ENCODE data around the gene ENTPD6.
"Not testable (repeated sequence)": the region's sequence is repeated elsewhere in the genome, so short reads cannot be mapped to it uniquely, and the experiment has no call there.

The ENTPD6 gene

DNA sequence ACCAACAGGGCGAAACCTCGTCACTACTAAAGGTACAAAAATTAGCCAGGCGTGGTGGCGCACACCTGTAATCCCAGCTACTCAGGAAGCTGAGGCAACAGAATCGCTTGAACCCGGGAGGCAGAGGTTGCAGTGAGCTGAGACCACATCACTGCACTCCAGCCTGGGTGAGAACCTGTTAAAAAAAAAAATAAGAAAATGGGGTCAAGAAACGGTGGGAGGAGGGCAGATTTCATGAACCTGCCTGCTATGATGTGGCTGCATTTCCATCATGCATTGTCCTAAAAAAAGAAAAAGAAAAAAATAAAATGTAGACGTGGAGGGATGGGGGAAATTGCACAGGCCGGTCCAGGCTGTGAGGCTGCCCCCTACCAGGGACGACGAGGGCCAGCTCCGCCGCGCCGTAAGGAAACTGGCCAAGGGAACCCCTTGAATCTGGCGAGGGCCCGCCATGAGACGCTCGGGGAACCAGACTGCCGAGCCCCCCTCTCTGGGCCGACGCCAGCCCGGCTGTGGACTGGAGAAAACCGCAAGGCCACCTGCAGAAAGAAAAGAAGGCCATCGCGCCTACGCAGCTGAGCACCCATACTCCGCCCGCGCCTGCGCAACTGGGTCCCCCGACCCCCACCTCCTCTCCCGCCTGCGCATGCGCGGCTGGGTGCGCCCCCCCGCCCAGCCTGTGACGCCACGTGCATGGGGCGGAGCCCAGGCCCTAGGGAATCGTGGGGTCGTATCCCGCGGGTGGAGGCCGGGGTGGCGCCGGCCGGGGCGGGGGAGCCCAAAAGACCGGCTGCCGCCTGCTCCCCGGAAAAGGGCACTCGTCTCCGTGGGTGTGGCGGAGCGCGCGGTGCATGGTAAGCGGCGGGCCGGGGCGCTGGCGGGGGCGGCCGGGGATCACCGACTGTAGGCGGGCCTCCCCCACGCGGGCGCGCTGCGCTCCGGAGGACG, at the start of gene ENTPD6:
TSS of gene ENTPD6 (plus strand) at position 699 of the 948 bp plus-strand sequence. CDS start 10,825 bp downstream, outside the sequence.
- peak; percentile 66 for DNase-seq

DNA sequence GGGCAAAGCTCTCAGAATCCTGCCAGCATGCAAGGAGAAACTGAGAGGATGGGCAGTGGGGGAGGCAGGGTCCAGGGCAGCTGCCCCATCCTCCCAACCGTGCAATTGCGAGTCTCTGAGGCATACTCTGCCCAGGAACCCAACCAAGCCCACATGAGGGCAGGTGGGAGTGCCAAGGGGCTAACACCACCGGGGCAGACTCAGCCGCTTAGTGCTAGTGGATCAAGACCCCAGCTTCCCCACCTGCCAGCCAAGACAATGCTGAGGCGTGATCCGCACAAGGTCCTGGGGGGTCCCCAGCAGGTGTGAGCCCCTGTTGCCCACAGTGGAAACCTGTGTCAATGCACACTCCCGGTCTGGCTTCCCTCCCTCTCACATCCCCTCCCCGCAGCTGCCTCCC, 48.5 kb upstream of the ENTPD6 start:
- no peak for DNase-seq

DNA sequence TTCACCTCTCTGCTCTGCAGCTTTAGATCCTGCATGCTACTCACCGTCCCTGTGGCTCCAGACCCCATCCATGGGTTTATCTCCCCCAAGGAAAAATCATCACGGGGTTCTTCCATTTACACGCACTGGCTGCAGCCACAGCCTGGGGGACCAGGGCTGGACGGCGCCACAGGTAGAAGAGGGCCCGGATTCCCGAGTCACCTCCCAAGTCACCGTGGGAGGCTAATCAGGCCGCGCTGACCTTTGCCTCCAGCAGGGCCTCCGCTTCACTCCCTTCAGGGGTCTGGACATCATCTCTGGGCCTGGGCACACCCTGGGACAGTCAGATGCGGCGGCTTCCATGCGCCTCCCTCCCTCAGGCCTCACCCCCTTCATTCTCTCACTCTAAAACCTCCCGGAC, 47.8 kb upstream of the ENTPD6 start:
- DNase-seq, result no peak

DNA sequence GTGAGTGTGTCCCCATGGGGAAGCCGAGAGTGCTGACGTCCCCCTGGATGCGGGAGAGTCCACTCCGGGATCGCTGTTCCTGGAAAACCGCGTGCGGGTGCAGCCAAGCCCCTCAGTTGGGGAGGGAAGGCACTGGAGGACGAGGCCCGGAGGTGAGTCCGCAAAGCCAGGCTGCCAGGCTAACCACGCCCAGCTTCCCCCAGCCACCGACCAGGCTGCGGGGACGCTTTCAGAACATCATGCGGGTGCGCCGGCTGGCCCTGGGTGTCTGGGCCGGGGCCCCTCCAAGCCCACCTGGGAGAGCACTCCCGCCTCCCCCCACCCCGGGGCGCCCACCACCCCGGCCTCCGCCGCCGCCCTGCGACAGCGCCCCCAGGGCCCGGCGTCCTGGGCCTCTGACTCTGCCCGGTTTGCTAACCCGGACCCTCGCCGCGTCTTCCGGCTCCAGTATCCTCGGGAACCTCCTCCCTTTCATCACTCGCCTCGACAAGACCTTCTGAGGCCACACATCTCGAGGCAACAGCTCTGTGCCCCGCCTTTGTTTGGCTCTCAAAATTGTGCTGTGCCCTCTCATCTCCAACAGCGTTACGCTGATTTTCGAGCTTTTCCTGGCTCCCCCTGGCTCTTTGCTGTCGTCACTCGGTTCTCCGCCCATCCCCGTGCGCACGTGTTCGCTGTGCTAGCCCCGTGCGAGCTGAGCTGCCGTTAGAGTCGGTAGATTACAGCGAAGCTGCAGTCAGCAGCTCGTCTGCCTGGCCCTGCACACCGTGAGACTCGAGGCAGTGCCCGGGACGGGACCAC, 47.1 kb upstream of the ENTPD6 start:
- no peak for DNase-seq

DNA sequence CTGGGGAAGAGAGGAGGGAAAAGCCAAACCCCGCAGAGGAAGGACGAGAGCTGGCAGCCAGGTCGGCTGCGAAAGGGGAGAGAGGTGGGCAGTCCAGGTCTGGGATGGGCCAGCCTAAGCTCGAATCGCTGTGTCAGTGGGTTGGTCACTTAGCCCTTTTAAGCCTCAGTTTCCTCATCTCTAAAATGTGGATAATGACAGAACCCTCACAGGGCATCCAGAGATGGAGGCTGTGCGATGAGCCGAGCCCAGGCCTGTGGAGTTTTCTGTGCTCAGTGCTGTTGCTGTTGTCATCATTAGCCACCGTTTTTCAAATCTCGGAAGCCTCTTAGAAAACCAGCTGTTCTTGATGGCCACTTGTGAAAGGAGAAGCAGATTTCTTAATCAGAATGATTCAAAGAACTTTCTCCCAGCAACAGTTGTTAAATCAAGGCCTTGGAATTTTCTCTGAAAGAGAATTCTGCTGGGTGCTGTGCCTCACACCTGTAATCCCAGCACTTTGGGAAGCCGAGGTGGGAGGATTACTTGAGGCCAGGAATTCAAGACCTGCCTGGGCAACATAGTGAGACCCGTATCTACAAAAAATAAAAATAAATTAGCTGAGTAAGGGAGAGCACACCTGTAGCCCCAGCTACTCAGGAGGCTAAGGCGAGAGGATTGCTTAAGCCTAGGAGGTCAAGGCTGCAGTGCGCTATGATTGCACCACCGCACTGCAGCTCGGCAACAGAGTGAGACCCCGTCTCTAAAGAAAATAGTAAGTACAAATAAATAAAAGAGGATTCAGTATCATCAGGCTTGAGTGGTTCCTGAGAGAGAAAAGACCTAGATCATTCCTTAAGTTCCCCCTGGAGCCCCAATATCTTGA, 46.3 kb upstream of the ENTPD6 start:
- DNase-seq, result no peak

- DNase-seq, result no peak
These were observed 45.5 kb upstream of the ENTPD6 start for GRCh38 chr20:25150016-25150415.

DNA sequence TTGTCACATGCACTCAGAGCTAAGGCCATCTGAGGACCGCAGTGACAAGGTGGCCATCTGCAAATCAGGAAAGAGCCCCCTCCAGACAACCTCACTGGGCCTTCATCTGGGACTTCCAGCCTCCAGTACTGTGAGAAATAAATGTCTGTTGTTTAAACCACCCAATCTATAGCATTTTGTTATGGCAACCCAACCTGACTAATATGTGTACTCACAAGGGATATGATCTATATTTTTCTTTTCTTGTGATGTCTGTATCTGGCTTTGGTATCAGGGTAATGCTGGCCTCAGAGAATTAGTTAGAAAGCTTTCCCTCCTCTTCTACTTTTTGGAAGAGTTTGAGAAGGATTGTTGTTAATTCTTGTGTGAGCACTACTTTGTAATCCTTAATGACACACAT, 37.5 kb upstream of the ENTPD6 start:
- no peak for DNase-seq

DNA sequence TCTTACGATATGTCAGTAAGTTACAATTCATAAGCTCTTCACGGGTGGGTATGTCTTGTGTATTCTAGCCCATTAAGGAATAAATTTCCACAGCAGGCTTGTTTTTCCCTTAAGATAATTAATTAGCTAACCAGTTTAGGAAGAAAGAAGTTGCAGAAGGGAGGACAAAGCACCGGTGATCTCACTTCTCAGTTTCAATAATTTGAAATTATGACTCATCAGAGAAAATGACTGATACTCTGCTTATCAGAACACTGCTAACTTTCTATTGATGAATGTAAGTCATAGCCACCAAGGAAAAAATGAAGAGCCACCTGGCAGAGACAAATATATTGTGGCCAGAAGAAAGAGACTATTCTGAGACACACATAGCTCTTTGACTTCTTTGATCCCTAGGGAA, 35.0 kb upstream of the ENTPD6 start:
- DNase-seq, result no peak

GRCh38 chr20:25160897-25161296, 34.6 kb upstream of the ENTPD6 start:
- DNase-seq, result no peak

GRCh38 chr20:25165128-25165527, 30.4 kb upstream of the ENTPD6 start:
- no peak for DNase-seq

GRCh38 chr20:25166105-25166782, 29.3 kb upstream of the ENTPD6 start:
- not testable (repeated sequence) for DNase-seq

GRCh38 chr20:25173321-25173720, 22.2 kb upstream of the ENTPD6 start:
- no peak for DNase-seq

- no peak for DNase-seq
These were observed 21.6 kb upstream of the ENTPD6 start for GRCh38 chr20:25173886-25174308.

- DNase-seq, result no peak
These were observed 19.3 kb upstream of the ENTPD6 start for GRCh38 chr20:25176184-25176583.

DNA sequence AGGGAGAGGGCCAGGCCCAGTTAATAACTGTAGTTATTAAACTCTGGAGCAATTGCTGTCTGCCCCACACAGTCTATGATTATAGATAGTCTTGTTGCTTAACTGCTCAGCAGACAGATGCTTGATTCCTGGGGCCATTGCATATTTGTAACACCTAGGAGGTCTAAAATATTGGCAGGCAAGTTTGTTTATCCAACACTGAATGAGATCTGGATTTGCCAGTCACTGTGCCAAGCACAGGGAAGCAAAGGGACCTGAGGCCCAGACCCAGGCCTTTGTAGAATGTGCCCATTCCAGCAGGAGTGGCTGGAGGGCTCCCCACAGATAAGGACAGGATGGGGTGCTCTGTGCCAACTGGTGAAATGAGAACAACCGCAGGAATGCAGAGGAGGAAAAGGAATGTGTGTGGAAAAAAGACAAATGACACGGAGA, 17.6 kb upstream of the ENTPD6 start:
- DNase-seq, result no peak

- DNase-seq, result no peak
These were observed 16.7 kb upstream of the ENTPD6 start for GRCh38 chr20:25178563-25179438.

DNA sequence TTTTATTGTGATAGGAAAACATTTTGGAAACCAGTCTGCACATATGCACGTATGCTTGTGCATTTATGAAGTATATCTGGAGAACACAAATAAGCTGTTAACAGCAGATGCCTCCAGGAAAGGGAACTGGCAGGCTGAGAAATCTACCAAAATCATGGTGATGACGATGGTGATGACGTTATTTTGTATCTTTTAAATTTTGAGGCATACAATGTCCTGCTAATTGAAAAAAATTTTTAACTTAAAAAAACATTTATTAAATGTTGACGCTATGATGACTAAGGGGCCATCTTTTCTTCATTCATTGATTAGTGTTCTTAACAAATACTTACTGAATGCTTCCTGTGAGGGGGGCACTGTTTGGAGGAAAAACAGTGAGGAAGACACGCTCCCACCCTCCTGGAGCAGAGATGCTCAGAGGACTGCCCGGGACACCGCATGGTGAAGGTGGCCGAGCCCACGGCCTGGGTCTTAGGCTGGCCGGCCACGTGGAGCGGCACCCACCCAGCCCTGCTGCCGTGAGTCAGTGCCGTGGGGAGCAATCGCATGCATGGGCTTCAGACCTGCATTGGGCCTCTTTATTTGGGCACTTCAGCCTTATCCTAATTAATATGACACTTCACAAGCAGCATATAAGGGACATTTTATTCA, 15.9 kb upstream of the ENTPD6 start:
- DNase-seq, result no peak

DNA sequence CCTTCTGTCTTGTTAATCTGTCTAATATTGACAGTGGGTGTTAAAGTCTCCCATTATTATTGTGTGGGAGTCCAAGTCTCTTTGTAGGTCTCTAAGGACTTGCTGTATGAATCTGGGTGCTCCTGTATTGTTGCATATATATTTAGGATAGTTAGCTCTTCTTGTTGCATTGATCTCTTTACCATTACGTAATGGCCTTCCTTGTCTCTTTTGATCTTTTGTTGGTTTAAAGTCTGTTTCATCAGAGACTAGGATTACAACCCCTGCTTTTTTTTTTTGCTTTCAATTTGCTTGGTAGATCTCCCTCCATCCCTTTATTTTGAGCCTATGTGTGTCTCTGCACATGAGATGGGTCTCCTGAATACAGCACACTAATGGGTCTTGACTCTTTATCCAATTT, 11.1 kb upstream of the ENTPD6 start:
- DNase-seq, result not testable (repeated sequence)

GRCh38 chr20:25187220-25187619, 8.3 kb upstream of the ENTPD6 start:
- no peak for DNase-seq

DNA sequence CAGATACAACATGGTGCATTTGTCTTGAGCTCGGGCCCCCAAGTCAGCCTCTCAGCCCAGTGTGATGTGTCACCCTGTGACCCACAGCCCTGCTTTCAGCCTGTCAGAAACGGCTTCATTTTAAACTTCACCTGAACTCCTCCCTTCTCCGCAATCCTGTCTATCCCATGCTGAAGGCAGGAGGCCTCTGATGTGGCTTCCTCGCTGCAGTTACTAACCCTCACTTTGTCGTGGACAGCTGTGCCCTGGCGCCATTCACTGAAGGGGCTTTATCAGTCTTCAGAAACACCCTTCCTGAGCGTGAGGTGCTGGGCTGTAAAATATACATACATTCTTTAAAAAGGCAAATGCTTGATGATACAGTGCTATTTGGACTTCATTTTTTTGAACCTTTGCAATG, 7.9 kb upstream of the ENTPD6 start:
- DNase-seq, result no peak

DNA sequence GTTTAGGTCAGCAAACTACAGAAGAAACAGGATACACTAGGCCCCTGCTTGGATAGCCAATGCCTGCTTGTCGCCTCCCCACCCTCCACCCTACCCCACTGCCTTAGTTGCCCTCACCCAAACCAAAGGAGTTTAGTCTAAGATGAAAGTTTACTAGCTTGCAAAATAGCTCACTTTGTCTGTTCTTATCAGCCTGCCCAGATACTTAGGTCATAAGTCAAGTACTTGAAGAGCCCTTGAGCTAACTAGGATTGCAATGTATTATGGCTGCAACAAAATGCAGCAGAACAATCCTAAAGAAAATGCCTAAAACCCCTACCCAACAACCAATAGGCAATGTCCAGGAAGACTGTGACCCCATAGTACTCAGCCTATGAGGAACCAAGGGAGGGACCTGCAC, 7.3 kb upstream of the ENTPD6 start:
- no peak for DNase-seq
